GM12892 (cell line): ENCODE measurements around the gene BCL2L12.

Experiments used
- DNase-seq: peaks from one replicate; pipeline ENCODE4 v3.0.0; 2011; ENCODE audit not compliant: insufficient read length
- FAIRE-seq: peaks from 2 replicates; lab custom pipeline; 2011; peaks lifted over from hg19 to GRCh38; lab: Jason Lieb, UNC
- POLR2A ChIP-seq: IDR thresholded peaks from 2 replicates; pipeline ENCODE4 v1.6.1; 2011; ENCODE audit warnings: low read depth, low read length, control low read depth
- POLR2AphosphoS5 ChIP-seq: IDR thresholded peaks from 2 replicates; pipeline ENCODE4 v1.6.1; 2011; ENCODE audit warnings: low read depth, low read length, control low read depth
- TAF1 ChIP-seq: IDR thresholded peaks from 2 replicates; pipeline ENCODE4 v1.6.1; 2011; ENCODE audit warnings: low read depth, mild to moderate bottlenecking, control low read depth, low read length, borderline replicate concordance

Gene BCL2L12

DNA sequence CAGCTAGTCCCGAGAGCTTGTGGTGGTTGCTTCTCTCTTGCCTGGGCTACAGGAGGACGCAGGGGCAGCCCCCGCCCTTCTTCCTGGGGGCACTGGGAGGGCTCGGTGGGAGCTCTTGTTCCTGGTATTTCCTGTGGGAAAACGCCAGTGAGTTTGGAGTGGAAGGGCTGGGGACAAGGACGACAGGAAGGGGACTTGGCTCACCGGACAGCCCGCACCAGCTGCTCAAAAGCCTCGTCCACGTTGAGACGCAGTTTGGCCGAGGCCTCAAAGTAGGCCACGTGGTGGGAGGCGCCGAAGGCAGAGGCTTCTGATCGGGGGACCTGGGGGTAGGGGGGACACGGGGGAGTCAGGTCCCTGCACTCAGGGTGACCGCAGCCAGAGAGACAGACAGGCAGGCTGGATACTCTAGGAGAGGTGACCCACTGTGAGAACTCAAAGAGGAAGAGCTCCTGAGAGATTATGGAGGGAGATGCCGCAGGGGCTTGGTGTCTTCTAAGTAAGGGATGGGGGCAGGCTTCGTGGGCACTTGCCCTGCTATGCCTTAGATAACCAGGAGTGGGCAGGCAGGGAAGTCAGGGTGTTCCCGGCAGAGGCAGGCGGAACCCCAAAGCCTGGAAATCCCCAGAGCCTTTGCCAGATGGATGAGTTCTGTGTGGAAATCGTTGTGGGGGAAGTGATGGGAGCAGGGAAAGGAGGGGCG lies 30.1 kb upstream of the BCL2L12 start:
- no peak for FAIRE-seq
- no peak for TF ChIP-seq TAF1
- TF ChIP-seq POLR2A = no peak
- TF ChIP-seq POLR2AphosphoS5 = no peak
- DNase-seq = no peak

DNA sequence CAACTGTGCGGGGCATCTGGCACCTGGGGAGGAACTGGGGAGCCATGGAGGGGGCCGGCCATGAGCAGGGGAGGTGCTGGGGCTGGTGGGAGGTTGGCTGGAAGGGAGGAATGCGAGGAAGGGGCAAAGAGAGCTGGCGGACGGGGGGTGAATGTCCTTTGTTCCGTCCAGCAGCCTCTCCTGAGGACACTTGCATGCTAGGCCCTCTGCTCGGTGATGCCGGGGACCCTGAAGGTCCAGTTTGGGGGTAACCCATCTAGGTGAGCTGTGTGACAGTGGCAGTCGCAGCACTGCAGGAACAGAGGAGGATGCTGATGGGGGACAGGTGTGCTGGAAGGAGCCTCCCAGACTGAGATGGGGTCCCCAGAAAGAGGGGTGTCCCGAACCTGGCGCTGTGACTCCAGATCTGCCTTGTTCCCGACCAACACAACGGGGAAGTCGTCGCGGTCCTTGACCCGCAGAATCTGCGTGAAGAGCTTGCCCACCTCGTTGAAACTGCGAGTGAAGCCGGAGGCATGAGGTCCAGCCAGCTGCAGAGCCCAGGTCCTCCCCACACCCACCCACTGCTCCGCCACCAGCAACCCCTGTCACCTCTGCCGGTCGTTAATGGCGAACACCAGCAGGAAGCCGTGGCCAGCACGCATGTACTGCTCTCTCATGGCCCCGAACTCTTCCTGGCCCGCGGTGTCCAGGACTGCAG lies 29.4 kb upstream of the BCL2L12 start:
- TF ChIP-seq TAF1 = no peak
- no peak for TF ChIP-seq POLR2A
- TF ChIP-seq POLR2AphosphoS5 = no peak
- DNase-seq (no peak), FAIRE-seq (no peak)

DNA sequence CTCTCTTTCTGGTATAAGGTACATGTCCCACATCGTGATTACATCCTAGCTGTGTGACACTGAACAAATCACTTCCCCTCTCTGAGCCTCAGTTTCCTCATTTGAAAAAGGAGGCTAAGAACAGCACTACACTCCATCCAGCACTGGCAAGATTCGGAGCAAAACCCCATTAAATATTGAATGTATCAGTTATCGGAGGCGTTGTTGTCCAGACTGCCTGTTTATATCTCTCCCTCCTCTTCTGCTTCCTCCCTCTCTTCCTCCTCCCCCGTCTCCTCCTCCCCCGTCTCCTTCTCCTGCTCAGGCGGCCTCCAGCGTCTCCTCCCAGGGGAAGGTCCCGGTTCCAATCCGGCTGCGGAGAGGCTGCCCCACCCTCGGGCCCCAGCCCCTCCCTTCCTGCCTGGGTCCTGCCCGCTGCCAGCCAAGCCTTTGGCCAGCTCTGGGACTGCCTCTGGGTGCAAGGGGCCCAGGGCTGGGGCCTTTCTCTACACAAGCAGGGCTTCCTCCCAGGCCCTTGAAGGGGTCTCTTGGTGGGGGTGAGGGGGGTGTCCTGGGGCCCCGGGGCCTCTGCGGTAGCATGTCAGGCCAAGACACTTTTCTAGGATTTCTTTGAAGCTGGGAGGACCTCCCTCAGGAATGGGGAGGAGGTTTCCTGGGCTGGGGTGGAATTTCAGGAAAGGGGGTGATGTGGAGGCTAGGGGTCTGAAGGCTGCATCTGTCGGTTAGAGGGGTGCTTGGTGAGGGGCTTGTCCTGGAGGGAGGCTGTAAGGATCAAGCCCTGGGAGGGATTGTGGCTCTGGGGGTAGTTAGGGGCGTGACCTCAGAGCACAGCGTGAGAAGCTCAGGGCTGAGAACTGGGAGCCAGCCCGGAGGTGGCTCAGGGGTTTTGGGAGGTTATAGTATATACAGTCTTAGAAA lies 27.7 kb upstream of the BCL2L12 start:
- DNase-seq (no peak), FAIRE-seq (no peak)
- TF ChIP-seq POLR2A (no peak), POLR2AphosphoS5 (no peak), TAF1 (no peak)

DNA sequence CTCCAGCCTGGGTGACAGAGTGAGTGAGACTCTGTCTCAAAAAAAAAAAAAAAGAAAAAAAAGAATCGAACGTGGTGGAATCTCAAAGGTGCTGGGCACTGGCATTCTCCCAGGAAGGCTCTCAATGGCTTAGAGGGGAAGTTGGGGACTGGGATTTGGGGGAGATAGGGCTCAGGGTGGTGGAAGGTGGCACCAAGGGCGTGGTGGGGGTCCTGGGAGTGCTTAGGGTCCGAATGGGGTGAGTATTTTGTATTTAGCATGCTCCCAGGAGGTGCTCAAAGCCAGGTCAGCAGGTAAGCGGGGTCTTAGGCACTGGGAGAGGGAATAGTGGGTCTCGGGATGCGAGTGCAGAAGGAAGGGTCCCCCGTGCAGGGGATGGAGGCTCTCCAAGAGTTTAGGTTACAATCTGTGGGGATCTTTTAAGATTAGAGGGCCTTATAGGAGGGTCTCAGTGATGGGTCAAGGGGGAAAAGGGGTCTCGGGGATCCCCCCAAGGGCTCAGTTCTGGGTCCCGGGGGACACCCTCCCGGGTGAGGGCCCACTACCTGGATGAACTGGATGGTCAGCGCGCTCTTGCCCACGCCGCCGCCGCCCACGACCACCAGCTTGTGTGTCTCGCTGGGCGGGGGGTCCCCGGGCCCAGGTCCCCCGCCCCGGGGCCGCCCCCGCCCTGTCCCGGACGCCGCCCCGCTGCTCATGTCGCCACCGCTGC lies 26.2 kb upstream of the BCL2L12 start:
- DNase-seq (no peak), FAIRE-seq (no peak)
- TF ChIP-seq POLR2A (no peak), POLR2AphosphoS5 (no peak), TAF1 (no peak)

DNA sequence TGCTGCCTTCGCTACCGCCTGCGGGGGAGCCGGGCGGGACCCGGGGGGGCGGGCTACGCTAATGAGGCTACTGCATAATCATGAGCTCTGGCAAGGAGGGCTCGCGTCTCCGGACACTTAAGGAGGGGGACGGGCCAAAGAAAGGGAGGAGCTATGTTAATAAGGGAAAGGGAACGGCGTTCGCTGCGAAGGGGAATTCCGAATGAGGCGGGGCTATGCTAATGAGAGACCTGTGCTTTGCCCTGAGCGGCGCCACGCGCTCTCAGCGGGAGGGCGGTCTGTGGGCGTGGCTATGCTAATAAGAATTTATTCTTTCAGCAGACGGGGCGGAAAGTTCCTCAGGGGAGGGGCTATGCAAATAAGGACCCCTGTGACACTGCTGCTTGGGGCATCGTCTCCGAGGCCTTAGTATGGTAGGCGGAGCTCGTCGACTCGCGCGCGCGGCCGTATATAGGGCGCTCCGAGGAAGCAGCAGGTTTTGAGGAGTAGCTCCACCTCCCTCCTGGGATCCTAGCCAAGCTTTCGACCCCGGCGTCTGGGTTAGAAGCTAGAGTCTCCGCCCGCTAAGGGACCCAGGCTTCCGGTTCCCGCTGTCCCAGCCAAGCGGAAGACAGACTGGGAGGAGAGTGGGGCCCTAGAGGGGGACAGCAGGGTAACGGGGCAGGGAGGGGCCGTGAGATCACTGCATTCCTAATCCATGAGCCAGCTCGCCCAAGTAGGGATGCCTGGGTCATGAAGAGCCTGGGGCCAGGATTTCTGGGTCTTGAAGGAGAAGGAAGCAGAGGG lies 25.4 kb upstream of the BCL2L12 start, which contains the start of gene RRAS:
Gene RRAS, minus strand, starts transcription at position 31 of the 786 bp plus-strand sequence. CDS start 45 bp downstream, outside the sequence.
- TF ChIP-seq POLR2A (peak; percentile 86), TAF1 (peak; percentile 64; the same call in 1 of the 2 replicates), POLR2AphosphoS5 (peak; percentile 84)
- FAIRE-seq = peak; percentile 99
- peak; percentile 96 for DNase-seq

DNA sequence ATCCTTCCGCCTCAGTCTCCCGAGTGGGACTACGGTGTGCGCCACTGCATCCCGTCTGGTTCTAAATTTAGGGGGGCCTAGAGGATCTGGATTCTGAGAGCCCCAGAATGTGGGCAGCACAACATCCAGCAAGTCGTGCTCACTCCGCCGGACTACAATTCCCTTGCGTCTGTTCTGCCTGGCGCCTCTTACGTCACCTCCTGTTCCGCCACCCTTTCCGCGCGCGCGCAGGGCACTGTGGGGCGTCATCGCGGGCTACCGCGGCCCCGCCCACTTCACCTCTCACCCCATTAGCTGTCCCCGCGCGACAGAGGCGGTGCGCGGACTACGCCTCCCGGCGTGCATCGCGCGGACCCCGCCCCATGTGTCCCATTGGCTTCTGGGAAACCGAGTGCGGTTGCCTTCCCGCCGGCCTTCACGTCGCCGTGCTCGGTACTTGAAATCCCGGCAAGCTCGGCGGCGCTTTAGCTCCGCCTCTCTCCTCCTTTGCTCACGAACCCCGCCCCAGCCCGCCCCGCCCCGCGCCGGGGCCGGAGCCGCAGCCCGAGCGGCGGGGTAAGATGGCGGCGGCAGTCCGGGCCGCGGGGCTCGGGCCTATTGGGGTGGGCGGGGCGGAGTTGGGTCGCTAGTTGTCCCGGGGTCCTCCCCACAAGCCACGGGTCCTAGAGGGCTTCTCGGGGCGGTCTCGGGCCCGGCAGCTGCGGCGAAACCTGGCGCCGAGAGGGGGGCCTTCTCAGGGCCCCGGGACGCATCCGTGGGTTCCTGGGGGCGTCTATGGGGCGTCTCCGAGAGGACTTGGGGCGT lies 23.8 kb upstream of the BCL2L12 start, which contains the start of gene SCAF1:
Gene SCAF1, plus strand, starts transcription at position 522 of the 804 bp plus-strand sequence. CDS start 2,818 bp downstream, outside the sequence.
- peak; percentile 99 for FAIRE-seq
- TF ChIP-seq TAF1 (peak; percentile 24; the same call in 1 of the 2 replicates), POLR2AphosphoS5 (no peak), POLR2A (peak; percentile 46; the same call in 1 of the 2 replicates)
- peak; percentile 94 for DNase-seq

DNA sequence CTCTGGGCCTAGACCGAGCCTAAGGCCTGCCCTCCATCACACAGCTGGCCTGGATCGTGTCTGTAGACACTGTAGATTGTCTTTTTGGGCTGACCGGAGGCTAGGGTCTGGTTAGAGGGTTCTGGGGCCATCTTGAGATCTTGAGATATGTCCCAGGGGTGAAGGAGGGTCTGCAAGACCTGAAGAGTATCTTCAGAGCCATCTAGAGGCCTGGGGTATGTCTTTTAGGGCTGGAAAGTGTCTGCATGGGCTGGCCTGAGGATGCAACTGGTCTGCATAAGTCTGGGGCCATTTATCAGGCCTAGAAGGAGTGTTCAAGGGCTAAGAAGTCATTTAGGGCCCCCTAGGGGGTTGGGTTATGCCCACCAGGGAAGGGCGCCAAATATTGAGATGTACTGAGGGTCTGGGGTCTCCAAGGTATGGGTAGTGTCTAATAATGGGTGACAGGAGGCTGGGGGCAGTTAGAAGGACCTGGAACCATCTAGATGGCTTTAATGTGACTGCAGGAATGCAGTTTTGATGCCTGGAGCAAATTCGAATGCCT lies 23.2 kb upstream of the BCL2L12 start:
- no peak for DNase-seq
- FAIRE-seq = peak; percentile 72
- TF ChIP-seq POLR2A (no peak), POLR2AphosphoS5 (no peak), TAF1 (no peak)

DNA sequence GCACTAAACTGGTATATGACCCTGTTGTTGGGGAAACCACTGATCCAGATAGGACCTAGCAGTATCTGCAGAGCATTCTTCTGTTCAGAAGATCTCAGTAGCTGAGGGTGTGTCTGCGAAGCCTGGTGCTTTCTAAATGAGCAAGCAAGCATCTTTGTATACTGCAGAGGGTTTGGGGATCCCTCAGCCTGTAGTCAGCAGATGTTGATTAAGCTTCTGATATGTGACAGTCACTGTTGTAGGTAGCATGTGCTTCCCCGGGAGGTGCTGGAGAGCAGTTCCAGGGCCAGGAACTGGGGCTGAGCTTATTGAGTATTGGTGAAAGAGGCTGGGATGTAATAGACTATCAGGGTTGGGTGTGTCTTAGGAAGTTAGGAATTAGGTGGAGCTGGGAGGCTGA lies 22.3 kb upstream of the BCL2L12 start:
- FAIRE-seq (peak; percentile 38), DNase-seq (no peak)
- no peak for TF ChIP-seq TAF1
- no peak for TF ChIP-seq POLR2A
- TF ChIP-seq POLR2AphosphoS5 = no peak

DNA sequence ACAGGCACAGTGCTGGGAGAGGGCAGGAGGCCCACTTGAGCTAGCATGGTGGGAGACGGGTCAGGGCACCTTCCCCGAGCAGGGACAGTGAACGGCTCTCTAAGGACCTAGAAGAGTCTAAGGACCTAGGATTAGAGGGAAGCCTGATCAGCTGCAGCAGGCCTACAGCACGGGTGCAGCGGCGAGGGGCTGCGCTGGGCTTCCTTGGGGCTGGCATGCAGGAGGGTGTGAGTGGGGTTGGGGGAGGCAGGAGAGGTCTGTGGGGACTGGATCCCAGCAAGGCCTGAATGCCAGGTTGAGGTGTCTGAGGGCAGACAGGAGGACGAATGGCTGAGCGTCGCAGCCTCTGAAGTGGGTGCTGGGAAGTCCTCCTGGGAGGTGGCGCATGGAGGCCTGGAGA lies 20.1 kb upstream of the BCL2L12 start:
- TF ChIP-seq TAF1 (no peak), POLR2AphosphoS5 (no peak), POLR2A (no peak)
- DNase-seq (no peak), FAIRE-seq (no peak)

DNA sequence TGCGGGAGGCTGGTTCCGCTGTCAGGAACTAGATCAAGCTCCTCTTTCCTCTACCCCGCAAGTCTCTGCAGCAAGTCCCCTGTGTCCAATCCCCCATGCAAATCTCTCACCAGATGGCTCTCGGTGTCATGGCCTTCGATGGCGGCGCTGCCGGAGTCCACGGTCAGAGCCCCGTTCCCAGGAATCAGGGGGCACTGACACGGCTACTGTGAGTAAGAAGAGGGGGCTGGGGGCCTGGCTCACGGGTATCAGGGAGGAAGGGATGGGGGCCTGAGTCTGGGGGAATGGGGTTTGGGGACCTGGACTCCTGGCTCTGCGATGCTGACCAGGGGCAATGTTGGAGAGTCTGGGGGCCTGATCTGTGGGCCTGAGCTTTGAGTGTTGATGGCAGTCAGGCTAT lies 19.7 kb upstream of the BCL2L12 start:
- DNase-seq (no peak), FAIRE-seq (no peak)
- TF ChIP-seq TAF1 = no peak
- TF ChIP-seq POLR2AphosphoS5 = no peak
- no peak for TF ChIP-seq POLR2A
